C1 segment of cervical spinal cord (tissue), 14 donors: ENCODE measurements around the gene FEN1.

Experiments used
- DNase-seq, 14 donors: peaks; one replicate each; lab custom pipeline; 2025; lab: John Stamatoyannopoulos, UW

FEN1 gene

DNA sequence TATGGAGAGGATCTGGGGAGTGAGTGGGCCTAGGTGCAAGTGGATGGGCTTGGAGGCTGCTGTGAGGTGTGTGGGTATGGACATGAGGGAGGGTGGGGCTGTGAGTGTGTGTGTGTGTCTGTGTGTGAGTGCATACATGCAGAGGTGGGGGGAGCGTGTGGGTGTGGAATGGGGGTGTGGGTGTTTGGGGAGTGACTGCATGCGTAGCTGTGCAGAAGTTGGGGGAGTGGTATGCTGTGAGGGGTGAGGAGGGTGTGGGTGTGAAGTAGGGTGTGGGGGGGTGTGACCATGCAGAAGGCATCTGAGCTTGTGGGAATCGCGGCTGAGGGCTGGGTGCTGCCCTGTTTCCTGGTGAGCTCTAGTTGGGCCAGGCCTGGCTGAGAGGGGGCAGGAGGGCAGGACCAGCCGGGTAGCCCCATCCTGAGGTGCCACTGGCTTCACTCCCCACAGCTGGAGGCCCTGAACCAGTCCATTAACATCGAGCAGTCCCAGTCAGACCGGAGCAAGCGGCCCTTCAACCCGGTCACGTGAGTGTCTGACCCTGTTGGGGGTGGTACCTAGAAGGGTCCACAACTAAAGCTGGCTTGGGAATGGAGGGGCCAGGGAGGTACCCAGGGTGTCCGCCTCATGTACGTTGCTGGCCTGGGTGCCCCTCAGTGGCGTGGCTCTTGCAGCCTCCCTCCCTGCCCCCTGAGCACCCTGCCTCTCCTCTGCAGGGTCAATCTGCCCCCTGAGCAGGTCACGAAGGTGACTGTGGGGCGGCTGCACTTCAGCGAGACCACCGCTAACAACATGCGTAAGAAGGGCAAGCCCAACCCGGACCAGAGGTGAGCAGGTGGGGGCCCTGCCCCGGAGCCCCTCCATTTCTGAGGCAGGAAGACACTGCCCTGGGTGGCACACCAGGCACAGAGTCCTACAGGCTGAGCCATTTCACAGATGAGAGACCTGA, 16.8 kb upstream of the FEN1 start:
- no peak for DNase-seq

DNA sequence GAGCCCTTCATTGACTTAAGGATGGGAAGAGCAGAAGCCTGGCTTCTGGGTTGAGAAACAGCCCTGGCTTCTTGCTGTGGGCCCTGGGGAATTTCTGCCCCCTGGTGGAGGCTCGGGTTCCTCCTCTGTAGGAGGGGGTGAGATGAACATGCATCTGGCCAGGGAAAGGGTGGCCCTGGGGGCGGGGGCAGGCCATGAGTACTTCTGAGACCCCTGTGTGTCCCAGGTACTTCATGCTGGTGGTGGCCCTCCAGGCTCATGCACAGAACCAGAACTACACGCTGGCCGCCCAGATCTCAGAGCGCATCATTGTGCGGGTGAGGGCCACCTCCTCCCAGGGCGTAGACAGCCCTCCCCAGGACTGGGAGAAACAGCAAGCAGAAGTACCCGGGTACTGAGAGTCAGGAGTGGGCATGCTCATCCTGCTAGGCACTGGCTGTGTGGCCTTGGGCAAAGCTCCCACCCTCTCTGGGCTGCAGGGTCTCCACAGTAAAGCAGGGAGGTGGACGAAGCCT, 16.1 kb upstream of the FEN1 start:
- DNase-seq, result peak in 10 of 14 donors; percentile 14 to 57 (median 31)

DNA sequence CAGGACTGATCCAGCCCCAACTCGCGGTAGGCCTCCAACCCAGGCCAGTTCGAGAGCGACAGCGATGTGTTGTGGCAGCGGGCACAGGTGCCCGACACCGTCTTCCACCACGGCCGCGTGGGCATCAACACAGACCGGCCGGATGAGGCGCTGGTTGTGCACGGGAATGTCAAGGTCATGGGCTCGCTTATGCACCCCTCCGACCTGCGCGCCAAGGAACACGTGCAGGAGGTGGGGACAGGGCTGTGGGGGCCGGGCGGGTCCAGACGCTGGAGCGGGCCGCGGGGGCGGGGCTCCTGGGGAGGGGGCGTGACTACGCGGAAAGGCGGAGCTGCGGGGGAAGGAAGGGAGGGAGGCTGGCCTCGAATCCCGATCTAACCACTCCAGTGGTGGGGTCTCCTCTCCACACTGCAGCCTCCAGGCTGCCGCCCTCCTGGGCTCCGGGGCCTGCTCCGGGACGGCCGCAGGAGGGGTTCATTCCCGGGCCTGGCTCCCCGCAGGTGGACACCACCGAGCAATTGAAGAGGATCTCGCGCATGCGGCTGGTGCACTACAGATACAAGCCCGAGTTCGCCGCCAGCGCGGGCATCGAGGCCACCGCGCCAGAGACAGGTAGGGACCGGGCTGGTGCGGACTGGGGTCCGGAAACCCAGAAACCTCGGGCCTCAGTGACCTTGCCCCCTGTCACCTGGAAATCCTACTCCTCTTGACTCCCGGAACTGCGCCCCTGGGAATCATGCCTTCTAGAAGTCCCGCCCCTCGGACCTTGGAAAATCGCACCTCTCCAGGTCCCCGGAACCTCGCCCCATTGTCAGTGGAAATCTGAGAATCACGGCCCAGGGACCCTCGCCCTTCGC, 15.2 kb upstream of the FEN1 start:
- peak in 4 of 14 donors; percentile 19 to 45 (median 34) for DNase-seq

DNA sequence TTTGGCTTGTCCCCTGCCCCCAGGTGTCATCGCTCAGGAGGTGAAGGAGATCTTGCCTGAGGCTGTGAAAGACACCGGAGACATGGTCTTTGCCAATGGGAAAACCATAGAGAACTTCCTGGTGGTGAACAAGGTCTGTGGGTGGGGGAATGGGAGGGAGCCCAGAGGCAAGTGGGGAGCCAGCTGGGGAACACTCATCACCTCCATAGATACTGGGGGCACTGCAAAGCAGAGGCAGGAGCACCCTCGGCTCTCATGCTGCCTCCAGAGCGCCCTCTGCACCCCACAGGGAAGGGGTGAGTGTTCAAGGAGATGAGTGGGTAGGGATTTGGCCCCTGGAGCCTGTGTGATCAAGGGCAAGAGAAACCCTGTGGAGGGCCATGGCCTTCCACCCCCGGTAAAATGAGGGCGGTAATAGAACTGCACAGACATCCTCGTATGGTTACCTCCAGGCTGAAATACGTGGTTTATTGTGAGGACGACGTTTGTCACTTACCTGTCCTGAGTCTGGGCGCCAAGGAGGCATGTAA, 14.3 kb upstream of the FEN1 start:
- DNase-seq, result no peak

DNA sequence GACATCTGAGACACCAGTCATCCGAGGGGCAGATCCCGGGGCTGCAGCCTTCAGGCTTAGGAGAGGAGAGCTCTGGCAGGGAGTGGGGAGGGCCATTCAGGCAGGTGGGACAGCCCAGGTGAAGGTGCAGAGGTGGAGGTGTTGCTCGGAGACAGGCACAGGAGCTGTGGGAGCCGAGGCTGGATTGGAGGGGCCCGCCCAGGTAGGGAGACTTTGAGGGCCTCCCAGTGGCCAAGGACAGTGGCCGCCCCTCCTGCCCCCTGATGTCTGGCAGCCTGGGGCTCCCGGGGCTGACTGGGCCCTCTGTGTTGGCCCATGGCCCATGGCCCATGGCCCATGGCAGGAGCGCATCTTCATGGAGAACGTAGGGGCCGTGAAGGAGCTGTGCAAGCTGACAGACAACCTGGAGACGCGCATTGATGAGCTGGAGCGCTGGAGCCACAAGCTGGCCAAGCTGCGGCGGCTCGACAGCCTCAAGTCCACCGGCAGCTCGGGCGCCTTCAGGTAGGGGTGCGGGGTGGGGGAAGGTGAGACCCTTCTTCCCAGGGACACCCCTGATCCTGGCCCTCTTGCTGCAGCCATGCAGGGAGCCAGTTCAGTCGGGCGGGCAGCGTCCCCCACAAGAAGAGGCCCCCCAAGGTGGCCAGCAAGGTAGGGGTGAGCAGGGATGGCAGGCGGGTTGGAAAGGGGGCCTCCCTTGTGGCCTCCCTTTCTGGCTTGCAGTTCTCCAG, 13.6 kb upstream of the FEN1 start:
- no peak for DNase-seq

DNA sequence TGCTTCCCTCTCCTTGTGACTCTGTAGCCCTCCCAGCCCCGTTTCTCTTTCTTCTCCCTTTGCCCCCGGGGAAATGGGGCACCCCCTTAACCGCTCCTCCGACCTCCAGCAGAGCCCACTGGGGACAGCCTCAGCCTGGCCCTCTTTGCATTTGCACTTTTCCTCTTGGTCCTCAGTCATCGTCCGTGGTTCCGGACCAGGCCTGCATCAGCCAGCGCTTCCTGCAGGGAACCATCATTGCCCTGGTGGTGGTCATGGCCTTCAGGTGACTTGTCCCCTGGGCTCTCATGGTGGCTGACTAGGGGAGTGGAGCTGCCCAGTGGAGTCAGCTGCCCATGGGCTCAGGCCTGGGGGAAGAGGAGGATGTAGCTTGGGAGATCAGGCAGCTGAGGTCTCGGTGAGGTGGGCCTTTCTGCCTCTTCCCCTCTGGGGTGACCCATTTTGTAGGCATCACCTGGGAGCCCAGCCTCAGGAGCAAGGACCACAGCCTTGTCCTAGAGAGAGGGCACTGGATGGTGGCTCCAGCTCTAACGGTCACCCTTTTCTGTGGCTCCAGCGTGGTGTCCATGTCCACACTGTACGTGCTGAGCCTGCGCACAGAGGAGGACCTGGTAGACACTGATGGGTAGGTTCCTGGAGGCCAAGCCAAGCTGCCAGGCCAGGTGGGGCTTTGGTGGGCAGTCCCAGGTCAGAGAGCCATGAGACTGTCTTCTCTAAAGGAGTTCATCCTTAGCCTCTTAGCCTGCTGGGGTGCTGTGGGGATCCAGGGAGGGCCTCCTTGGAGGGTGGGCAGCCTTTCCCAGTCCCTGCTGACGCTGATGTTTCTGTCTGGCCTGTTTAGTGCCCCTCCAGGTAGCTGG, 12.8 kb upstream of the FEN1 start:
- DNase-seq, result no peak

DNA sequence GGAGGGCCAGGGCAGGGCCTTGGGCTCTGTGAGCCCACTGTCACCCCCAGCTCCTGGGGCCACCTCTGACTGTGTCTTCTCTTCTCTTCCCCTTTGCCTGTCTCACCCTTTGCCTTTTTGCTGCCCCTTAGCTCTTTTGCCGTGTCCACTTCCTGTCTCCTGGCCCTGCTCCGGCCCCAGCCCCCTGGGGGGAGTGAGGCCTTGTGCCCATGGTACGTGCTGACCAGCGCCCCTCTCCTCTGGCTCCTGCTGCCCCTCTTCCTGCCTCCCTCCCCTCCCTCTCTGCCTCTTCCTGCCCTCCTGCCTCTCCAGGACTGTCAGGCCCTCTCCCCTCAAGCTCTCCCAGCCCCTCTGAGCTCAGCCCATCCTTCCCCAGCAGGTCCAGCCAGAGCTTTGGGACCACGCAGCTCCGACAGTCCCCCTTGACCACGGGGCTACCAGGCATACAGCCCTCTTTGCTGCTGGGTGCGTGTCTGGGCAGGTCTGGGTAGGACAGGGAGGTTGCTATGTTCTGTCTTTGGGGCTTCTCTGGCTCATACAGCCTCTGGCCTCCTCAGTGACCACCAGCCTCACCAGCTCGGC, 12.0 kb upstream of the FEN1 start:
- DNase-seq, result no peak

DNA sequence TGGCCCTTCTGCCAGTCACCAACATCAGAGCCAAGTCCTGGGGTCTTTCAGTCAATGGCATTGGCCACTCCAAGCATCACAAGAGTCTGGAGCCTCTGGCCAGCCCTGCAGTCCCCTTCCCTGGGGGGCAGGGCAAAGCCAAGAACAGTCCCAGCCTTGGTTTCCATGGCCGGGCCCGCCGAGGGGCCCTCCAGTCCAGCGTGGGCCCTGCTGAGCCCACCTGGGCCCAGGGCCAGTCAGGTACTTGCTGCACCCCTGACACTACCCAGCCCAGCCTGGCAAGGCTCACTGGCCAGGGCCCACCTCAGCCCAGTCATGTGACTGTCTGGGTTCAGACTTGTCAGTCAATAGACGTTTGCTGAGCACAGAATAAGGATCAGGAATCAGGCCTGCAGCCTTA, 11.1 kb upstream of the FEN1 start:
- DNase-seq, result no peak

DNA sequence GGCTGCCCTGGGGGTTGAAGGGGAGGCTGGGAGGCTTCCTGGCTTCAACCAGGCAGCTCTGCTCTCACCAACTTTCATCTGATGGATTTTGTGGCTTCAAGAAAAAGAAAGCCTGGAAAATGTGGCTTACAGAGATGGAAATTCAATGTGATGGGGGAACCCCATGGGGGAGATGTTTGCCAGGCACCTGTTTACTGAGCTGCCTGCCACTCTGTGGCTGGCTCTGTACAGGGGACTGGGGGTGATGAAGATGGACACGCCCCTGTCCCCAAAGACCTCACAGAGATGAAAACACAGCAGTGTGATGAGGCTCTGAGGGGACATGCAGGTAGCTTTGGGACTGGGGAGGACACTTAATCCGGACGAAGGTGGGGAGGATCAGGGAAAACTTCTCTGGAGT, 10.4 kb upstream of the FEN1 start:
- DNase-seq, result no peak

DNA sequence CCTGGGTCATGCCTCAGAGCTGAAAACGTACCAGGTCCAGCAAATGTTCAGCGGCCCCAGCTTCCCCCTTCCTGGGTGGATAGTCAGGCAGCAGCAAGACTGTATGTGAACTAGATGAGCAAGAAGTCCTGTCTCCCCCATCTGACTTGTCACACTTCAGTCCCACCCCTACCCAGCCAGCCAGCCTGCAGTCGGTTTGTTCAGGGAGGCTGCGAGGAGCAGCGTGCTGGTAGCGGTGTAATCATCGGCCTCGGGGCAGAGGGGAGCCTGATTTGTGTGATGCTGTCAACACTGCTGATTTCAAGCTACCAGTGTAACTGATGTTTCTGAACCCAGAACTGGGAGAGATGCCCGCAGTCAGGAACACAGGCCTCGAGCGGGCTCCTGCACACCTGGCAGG, 9.9 kb upstream of the FEN1 start:
- DNase-seq, result no peak

DNA sequence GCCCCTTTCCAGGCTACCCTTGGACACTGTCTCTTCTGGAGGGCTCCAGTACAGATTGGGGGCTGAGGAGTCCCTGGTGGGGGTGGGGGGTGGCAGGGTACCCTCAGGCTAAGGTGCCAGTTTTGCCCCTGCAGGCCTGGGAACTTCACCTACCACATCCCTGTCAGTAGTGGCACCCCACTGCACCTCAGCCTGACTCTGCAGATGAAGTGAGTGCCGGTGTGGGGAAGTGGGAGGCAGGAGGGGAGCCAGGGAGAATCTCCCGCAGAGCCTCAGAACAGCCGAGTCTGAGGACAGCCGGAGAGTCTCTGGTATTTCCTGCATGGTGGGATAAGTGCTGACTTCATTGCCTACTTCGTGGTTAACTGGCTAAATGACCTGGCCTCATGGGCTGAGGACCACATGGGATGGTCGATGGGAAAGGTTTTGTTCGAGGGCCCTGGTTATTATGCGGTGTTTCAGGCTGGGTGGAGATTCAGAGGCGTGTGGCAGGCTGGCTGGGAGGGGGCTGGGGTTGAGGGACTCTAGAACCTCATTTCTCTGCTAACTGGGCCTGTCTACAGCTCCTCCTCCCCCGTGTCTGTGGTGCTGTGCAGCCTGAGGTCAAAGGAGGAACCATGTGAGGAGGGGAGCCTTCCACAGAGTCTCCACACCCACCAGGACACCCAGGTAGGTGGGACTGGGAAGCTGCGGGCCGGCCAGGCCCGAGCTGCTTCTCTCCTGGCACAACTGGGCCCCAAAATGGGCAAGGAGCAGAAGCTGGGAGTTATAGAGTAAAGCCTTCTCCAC, 8.8 kb upstream of the FEN1 start:
- DNase-seq, result no peak

DNA sequence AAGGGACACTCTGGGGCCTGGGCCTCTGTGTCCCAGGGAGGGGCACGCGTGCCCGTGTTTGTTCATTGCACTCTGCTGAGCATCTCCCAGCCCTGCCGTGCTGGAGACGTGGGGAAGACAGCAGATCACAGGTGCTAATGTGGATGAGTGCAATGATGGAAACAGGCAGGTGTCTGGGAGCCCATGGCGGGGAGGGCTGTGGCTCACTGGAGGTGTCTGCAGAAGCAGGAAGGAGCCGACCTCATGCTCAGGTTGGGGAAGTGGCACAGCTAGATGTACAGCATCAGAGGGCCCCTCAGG, 8.3 kb upstream of the FEN1 start:
- no peak for DNase-seq

DNA sequence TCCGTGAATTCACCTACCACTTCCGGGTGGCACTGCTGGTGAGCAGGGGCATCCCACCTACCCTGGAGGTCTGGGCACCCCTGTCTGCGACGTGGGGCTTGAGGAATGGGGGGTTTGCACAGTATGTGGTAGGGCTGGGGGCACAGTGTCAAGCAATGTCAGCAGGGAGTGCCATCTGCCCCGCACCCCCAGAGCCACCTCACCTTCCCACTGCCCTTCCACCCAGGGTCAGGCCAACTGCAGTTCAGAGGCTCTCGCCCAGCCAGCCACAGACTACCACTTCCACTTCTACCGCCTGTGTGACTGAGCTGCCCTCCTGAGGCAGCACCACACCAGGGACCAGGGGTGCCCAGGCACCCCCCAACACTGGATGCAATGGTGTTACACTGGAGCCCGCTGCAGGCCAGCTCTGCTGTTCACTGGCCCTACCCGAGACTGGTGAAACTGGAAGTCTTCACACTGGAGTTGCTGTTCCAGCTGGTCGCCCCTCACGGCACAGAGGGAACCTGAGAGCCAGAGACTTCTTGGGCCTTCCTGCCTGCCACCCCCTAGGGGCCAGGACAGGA, 6.8 kb upstream of the FEN1 start:
- no peak for DNase-seq

DNA sequence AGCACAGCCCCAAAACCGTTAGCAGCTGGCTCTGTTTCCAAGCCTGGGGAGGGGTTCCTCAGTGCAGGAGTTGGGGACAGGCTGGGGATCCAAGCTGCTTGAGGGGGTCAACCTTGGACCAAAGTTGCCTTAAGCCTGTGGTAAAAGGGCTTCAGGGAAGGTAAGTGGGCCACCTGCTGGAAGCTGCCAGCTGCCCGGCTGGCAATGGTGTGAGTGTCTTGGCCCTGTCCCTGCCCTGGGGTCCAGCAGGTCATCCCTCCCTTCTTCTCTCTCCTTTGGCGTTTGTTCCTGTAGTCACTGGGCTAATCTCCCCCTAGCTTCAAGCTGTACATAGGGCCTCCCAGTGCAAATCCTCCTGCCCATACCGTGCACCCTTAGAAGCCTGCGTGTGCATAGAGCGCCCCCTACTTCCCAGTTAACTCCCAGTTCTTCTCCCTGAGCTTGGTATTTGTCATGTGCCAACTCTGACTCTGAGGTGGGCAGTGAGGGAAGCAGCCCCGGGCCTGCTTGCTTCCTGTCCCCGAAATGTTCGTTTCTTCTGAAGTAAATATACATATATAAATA, 4.7 kb upstream of the FEN1 start:
- DNase-seq, result peak in 11 of 14 donors; percentile 7 to 60 (median 44)

DNA sequence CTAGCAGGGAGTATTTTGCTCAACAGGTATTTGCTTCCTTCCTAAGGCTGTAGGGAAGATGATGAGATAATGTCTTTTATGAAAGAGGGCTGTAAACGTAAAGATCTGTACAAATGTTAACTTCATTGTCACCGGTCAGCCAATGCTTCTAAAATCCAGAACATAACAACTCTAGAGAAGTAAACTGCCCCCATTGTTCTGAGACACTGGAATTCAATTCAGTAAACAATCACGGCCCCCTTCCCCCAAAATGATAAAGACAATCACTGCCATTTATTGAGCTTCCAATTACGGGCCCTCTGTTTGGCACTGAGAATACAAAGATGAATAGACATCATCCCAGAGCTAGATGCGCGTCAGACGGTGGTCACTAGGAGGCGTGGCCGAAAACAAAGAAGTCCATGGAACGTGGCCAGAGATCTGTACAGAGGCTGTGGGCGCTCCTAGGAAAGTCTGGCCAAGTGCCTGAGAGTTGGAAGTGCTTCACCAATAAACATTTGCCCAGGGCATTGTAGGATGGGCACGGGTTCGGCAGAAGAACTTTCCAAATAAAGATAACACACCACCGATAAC, 888 bp upstream of the FEN1 start:
- peak in 12 of 14 donors; percentile 66 to 95 (median 85) for DNase-seq

DNA sequence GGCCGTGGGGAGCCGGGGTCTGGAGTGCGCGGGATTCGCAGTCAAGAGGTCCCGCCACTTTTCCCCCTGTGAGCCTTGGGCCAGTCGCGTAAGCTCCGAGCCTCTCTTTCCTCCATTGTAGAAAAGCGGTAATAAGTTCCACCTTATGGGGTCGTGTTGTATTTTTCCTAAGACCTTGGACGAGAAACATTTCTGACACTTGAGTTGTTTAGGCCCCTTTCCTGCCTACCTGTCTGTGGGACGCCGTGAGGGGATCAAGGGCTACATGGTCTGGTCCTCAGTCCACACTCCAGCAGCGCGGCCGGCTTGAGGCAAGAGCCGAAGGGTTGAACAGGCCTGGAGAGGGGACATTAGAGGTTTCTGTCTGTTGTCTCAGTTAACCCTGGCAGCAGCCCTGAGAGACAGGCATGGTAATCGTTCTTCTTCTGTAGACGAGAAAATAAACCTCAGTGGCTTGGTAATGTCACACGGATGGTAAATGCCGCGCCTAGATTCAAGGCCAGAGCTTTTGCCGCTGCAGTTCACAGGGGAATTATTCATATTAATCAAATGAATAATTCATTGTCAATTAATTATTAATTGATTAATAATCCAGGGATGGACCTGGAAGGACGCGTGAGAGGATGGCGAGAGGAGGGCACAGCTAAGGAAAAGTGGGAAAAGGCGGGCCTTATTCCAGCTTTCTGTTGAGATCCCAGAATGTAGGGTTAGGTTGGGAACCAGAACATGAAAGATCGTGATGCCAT, 545 bp downstream of the FEN1 start:
- DNase-seq, result peak in 1 of 14 donors; percentile 22

DNA sequence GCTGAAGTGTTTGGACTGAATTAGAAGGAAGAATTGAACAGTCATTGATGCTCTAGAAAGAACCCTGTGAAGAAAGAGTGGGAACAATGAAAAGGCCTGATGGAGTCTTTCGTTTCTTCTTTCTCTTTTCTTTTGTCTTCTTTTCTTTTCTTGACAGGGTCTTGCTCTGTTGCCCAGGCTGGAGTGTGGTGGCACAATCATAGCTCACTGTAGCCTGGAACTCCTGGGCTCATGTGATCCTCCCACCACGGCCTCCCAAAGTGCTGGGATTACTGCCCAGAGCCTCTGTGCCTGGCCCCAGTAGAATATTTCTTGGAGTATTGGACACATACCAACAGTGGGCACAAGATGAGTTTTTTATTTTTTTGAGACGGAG, 1.1 kb downstream of the FEN1 start:
- no peak for DNase-seq

DNA sequence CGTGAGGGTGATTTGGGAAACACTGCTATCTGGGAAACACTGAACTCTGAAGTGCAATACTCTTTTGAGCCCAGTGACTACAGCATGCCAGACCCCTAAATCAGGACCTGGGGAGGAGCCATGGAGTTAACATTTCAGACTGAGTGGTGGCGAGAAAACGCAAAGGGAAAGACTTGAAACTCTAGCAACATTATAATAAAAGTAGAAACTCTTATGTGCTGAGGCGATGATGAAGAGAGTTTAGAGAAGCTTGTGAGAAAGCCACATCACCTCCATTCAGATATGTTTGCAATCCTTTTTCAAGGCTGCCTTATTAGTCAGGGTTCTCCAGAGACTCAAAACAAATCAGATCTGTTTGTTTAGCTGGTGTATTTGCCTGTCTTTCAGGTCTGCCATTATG, 1.9 kb downstream of the FEN1 start:
- DNase-seq, result no peak
